Neuronal stem cell (in vitro differentiated cells): Measurements from ENCODE around the gene SCAMP1.
A peak's percentile ranks its signal among the peaks of the same experiment; 100 is the strongest.
"Not testable (repeated sequence)": the region's sequence is repeated elsewhere in the genome, so short reads cannot be mapped to it uniquely, and the experiment has no call there.

Experiments
- DNase-seq: peaks from one replicate; pipeline ENCODE4 v3.0.0-alpha.2; 2013; ENCODE audit warnings: low spot score
- H2AFZ ChIP-seq: one replicate; pipeline ENCODE4 v1.6.1; 2013; ENCODE audit warnings: mild to moderate bottlenecking, low read length, inconsistent platforms
- H2AK5ac ChIP-seq: 2 replicates; pipeline ENCODE4 v1.6.1; 2013; ENCODE audit warnings: low read depth, mild to moderate bottlenecking, inconsistent platforms, low read length, moderate library complexity, mixed read lengths
- H2BK120ac ChIP-seq: 2 replicates; pipeline ENCODE4 v1.6.1; 2013; ENCODE audit warnings: low read depth, mild to moderate bottlenecking, inconsistent platforms, low read length, moderate library complexity, mixed read lengths
- H2BK12ac ChIP-seq: one replicate; pipeline ENCODE4 v1.6.1; 2013; ENCODE audit warnings: low read length, inconsistent platforms
- H2BK15ac ChIP-seq: 2 replicates; pipeline ENCODE4 v1.6.1; 2013; ENCODE audit warnings: mild to moderate bottlenecking, low read length, inconsistent platforms, mixed read lengths
- H2BK5ac ChIP-seq: one replicate; pipeline ENCODE4 v1.6.1; 2013; ENCODE audit warnings: inconsistent platforms, mild to moderate bottlenecking, low read length, moderate library complexity
- H3K14ac ChIP-seq: one replicate; pipeline ENCODE4 v1.6.1; 2013; ENCODE audit warnings: low read length, inconsistent platforms
- H3K18ac ChIP-seq: 2 replicates; pipeline ENCODE4 v1.6.1; 2013; ENCODE audit warnings: low read length, inconsistent platforms
- H3K23ac ChIP-seq: 2 replicates; pipeline ENCODE4 v1.6.1; 2013; ENCODE audit warnings: low read depth, mild to moderate bottlenecking, mixed read lengths, low read length, inconsistent platforms; ENCODE audit not compliant: poor library complexity
- H3K27ac ChIP-seq: replicated peaks from 3 replicates; pipeline ENCODE4 v1.5.1; 2013; ENCODE audit warnings: low read length, inconsistent platforms
- H3K27me3 ChIP-seq, 3 experiments: 2 replicates each; pipeline ENCODE4 v1.6.1; 2013; ENCODE audit warnings: low read length in 3 of 3, mild to moderate bottlenecking in 2 of 3, inconsistent platforms in 1 of 3, low read depth in 1 of 3, mixed read lengths in 1 of 3, moderate library complexity in 1 of 3; ENCODE audit not compliant: control insufficient read depth in 3 of 3, insufficient read depth in 3 of 3
- H3K36me3 ChIP-seq, 2 donors: replicated peaks in 1 of 2; 2 replicates each; pipeline ENCODE4 v1.6.1; 2013; ENCODE audit warnings: low read length in 2 of 2; ENCODE audit not compliant: control insufficient read depth in 2 of 2, insufficient read depth in 2 of 2
- H3K4ac ChIP-seq: 2 replicates; pipeline ENCODE4 v1.6.1; 2013; ENCODE audit warnings: inconsistent platforms, mild to moderate bottlenecking, low read length, moderate library complexity
- H3K4me1 ChIP-seq, 2 donors: 1 replicate in 1 of 2; 2 replicates in 1 of 2; pipeline ENCODE4 v1.6.1; 2013; ENCODE audit warnings: low read length in 2 of 2, low read depth in 1 of 2; ENCODE audit not compliant: control insufficient read depth in 2 of 2, insufficient read depth in 1 of 2
- H3K4me2 ChIP-seq: one replicate; pipeline ENCODE4 v1.6.1; 2013; ENCODE audit warnings: mild to moderate bottlenecking, low read length, inconsistent platforms; ENCODE audit not compliant: insufficient read depth, poor library complexity, severe bottlenecking
- H3K4me3 ChIP-seq, 2 donors: 2 replicates each; pipeline ENCODE4 v1.5.1; 2013; ENCODE audit warnings: low read length in 2 of 2, mild to moderate bottlenecking in 2 of 2, inconsistent platforms in 1 of 2, moderate library complexity in 1 of 2
- H3K79me1 ChIP-seq: one replicate; pipeline ENCODE4 v1.6.1; 2013; ENCODE audit warnings: low read depth, mild to moderate bottlenecking, inconsistent platforms, low read length, moderate library complexity
- H3K9ac ChIP-seq: one replicate; pipeline ENCODE4 v1.6.1; 2013; ENCODE audit warnings: mild to moderate bottlenecking, low read depth, low read length, inconsistent platforms; ENCODE audit not compliant: poor library complexity
- H3K9me3 ChIP-seq, 2 donors: replicated peaks in 1 of 2; 2 replicates each; pipeline versions ENCODE3 to v1.6.1; 2013; ENCODE audit warnings: low read length in 2 of 2, mild to moderate bottlenecking in 2 of 2, inconsistent platforms in 1 of 2, low read depth in 1 of 2, mixed read lengths in 1 of 2, moderate library complexity in 1 of 2; ENCODE audit not compliant: control insufficient read depth in 2 of 2, insufficient read depth in 1 of 2
- H4K8ac ChIP-seq: one replicate; pipeline ENCODE4 v1.6.1; 2013; ENCODE audit warnings: low read depth, mild to moderate bottlenecking, inconsistent platforms, low read length, moderate library complexity
- H4K91ac ChIP-seq: one replicate; pipeline ENCODE4 v1.6.1; 2013; ENCODE audit warnings: low read length, low read depth, mild to moderate bottlenecking, inconsistent platforms; ENCODE audit not compliant: poor library complexity
- WGBS, 2 donors: extraction: QIAGEN DNeasy Blood & Tissue Kit; methylation state at CpG; one replicate each; pipeline ENCODE4 v1.1.7; 2013; ENCODE audit warnings: missing lambda C conversion rate in 2 of 2, mixed read lengths in 1 of 2; ENCODE audit not compliant: insufficient read length in 2 of 2, insufficient replicate concordance in 1 of 2; ENCODE audit errors: extremely low coverage in 2 of 2; 5-methylcytosine and 5-hydroxymethylcytosine counted together

The SCAMP1 gene

DNA sequence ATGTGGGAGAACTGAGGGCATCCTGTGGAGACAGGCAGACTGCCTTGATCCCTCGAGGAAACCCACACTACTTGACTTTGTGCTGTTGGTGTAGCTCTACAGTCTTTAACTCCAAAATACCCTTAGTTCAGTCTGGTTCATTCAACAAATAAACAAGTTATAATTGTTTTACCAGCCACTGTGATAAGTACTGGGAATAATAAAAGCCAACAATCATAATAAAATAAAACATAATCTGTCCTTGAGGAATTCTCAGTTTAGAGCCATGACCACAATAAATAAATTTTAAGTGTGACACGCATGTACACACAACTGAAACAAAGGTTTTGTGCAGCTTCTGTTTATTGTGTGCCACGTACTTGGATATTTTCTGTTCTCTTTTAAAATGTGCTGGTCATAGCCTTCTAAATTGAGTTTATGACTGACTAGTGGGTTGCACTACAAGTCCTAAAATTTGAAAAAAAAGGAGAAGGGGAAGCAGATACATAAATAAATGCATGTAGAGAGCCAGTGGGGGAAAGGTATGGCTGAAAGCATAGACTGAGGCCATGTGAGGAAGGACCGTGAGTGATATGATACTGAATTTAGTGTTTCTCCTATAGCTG lies 6.2 kb upstream of the SCAMP1 start:
- no CpG with 5 or more reads among the region's 4 CpGs for WGBS, 2 donors
- H3K4me1 ChIP-seq = peaks cover 0 to 2% of the 10 kb centered on the region in 2 donors

DNA sequence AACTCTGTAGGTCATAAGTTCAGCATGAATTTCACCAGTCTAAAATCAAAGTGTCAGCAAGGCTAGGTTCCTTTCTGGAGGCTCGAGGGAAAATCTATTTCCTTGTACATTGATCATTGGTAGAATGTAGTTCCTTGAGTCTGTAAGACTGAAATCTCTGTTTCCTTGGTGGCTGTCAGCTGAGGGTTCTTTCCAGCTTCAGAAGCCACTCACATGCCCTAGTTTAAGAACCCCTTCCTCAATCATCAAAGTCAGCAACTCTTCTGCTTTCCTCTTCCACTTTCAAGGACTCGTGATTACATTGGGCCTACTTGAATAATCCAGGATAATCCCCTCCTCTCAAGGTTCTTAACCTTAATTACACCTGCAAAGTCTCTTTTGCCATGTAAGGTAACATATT lies 4.9 kb upstream of the SCAMP1 start:
- no peak overlapping the region for H2BK120ac ChIP-seq
- H4K91ac ChIP-seq = no peak overlapping the region
- H4K8ac ChIP-seq = no peak overlapping the region
- H3K4me3 ChIP-seq = no peak overlapping the region
- H3K4ac ChIP-seq = no peak overlapping the region
- peaks cover 2% of the 10 kb centered on the region in 2 donors for H3K4me1 ChIP-seq
- H2BK15ac ChIP-seq = no peak overlapping the region
- H3K36me3 ChIP-seq = peaks cover 0 to 13% of the 10 kb centered on the region in 2 donors
- H3K18ac ChIP-seq = no peak overlapping the region
- no peak overlapping the region for H3K4me2 ChIP-seq
- no peak overlapping the region for H3K9ac ChIP-seq
- no peak overlapping the region for H3K14ac ChIP-seq
- no peak for DNase-seq
- H2AK5ac ChIP-seq = no peak overlapping the region
- no CpG with 5 or more reads among the region's 2 CpGs for WGBS, 2 donors
- H3K27ac ChIP-seq = no peak overlapping the region
- H3K23ac ChIP-seq = no peak overlapping the region
- H3K27me3 ChIP-seq = no peaks in the 10 kb centered on the region
- H2BK12ac ChIP-seq = no peak overlapping the region
- no peak overlapping the region for H2BK5ac ChIP-seq
- no peaks in the 10 kb centered on the region for H3K9me3 ChIP-seq
- H3K79me1 ChIP-seq = no peaks in the 10 kb centered on the region
- H2AFZ ChIP-seq = no peak overlapping the region

More for the DNA sequence above, 6.2 kb upstream of the SCAMP1 start:
- Histone ChIP-seq H3K18ac (no peak overlapping the region), H4K91ac (no peak overlapping the region), H2AK5ac (no peak overlapping the region), H3K27ac (no peak overlapping the region), H2BK5ac (no peak overlapping the region), H3K4me2 (no peak overlapping the region), H2BK15ac (no peak overlapping the region), H3K4ac (no peak overlapping the region), H3K14ac (no peak overlapping the region), H3K23ac (no peak overlapping the region), H2AFZ (no peak overlapping the region), H3K36me3 (peaks cover 0 to 13% of the 10 kb centered on the region in 2 donors), H3K4me3 (no peak overlapping the region), H4K8ac (no peak overlapping the region), H2BK120ac (no peak overlapping the region), H3K9me3 (no peaks in the 10 kb centered on the region), H3K27me3 (no peaks in the 10 kb centered on the region), H3K79me1 (no peaks in the 10 kb centered on the region), H3K9ac (no peak overlapping the region), H2BK12ac (no peak overlapping the region)
- DNase-seq = no peak

- H2BK5ac ChIP-seq, H2BK120ac ChIP-seq, H4K91ac ChIP-seq, H4K8ac ChIP-seq, H3K9ac ChIP-seq, H3K9me3 ChIP-seq, H3K4ac ChIP-seq, H3K4me1 ChIP-seq, DNase-seq, H3K27me3 ChIP-seq, H2AK5ac ChIP-seq, H3K18ac ChIP-seq, H3K23ac ChIP-seq, H3K79me1 ChIP-seq, H2BK15ac ChIP-seq, H2BK12ac ChIP-seq, H3K14ac ChIP-seq: not testable (repeated sequence)
- no CpG with 5 or more reads among the region's 19 CpGs for WGBS, 2 donors
- peak overlapping the region; percentile 71 to 97 for H3K4me3 ChIP-seq
- peak overlapping the region; percentile 60 for H3K4me2 ChIP-seq
- H3K36me3 ChIP-seq = peaks cover 0 to 13% of the 10 kb centered on the region in 2 donors
- H3K27ac ChIP-seq = peak overlapping the region; percentile 47
- peak overlapping the region; percentile 94 for H2AFZ ChIP-seq
Observed at GRCh38 chr5:78359455-78359830, 974 bp upstream of the SCAMP1 start.

- peak overlapping the region; percentile 99 for H3K23ac ChIP-seq
- H3K27me3 ChIP-seq = no peaks in the 10 kb centered on the region
- no peaks in the 10 kb centered on the region for H3K9me3 ChIP-seq
- peak overlapping the region; percentile 94 for H2BK120ac ChIP-seq
- peak overlapping the region; percentile 90 for H2AK5ac ChIP-seq
- H3K79me1 ChIP-seq = peaks cover 3% of the 10 kb centered on the region
- DNase-seq = no peak
- peak overlapping the region; percentile 71 to 97 for H3K4me3 ChIP-seq
- H3K36me3 ChIP-seq = peaks cover 0 to 13% of the 10 kb centered on the region in 2 donors
- no peak overlapping the region for H4K8ac ChIP-seq
- peaks cover 0 to 5% of the 10 kb centered on the region in 2 donors for H3K4me1 ChIP-seq
- H4K91ac ChIP-seq = no peak overlapping the region
- H3K18ac ChIP-seq = peak overlapping the region; percentile 98
- H3K4ac ChIP-seq = no peak overlapping the region
- H2BK15ac ChIP-seq = peak overlapping the region; percentile 100
- H3K27ac ChIP-seq = peak overlapping the region; percentile 66
- H2BK12ac ChIP-seq = no peak overlapping the region
- H3K4me2 ChIP-seq = peak overlapping the region; percentile 77
- H2AFZ ChIP-seq = peak overlapping the region; percentile 94
- peak overlapping the region; percentile 93 for H3K9ac ChIP-seq
- no CpG with 5 or more reads among the region's 26 CpGs for WGBS, 2 donors
- H2BK5ac ChIP-seq = peak overlapping the region; percentile 97
- peak overlapping the region; percentile 98 for H3K14ac ChIP-seq
Observed at GRCh38 chr5:78360674-78360923, 182 bp downstream of the SCAMP1 start.
